Calu3 (cell line): ENCODE results near the gene ASPDH. TPM values are rescaled to one million over a fixed set of nuclear protein-coding genes. Genes with fewer than 3 reads are reported as not detected.

Experiments
- BruUV-seq: library from RNA; stranded (reverse); fragments of 400-500 nt; replicated peaks from 2 replicates; lab custom pipeline; 2021; lab: Mats Ljungman, UMichigan
- CTCF ChIA-PET: fragments of 300-600 bp; sonication (Branson Sonifier 250); formaldehyde crosslinking; loops from one replicate; lab custom pipeline; 2022; ENCODE audit warnings: antibody characterized with exemption; lab: Charles Lee
- DNase-seq: peaks from one replicate; pipeline ENCODE4 v3.0.0; 2022
- H3K27ac Mint-ChIP-seq: one replicate; pipeline ENCODE4 v1.8.0; 2022; ENCODE audit warnings: mixed read lengths; ENCODE audit not compliant: unreplicated experiment
- H3K27me3 Mint-ChIP-seq: one replicate; pipeline ENCODE4 v1.8.0; 2022; ENCODE audit warnings: mixed read lengths; ENCODE audit not compliant: unreplicated experiment
- H3K36me3 Mint-ChIP-seq: one replicate; pipeline ENCODE4 v1.8.0; 2022; ENCODE audit warnings: mild to moderate bottlenecking, moderate library complexity, mixed read lengths; ENCODE audit not compliant: insufficient read depth, unreplicated experiment
- H3K4me1 Mint-ChIP-seq: one replicate; pipeline ENCODE4 v1.8.0; 2022; ENCODE audit warnings: mild to moderate bottlenecking, low read depth, mixed read lengths; ENCODE audit not compliant: unreplicated experiment
- H3K4me3 Mint-ChIP-seq: one replicate; pipeline ENCODE4 v1.8.0; 2022; ENCODE audit warnings: mild to moderate bottlenecking, low read depth, moderate library complexity, mixed read lengths; ENCODE audit not compliant: unreplicated experiment
- H3K9me3 Mint-ChIP-seq: one replicate; pipeline ENCODE4 v1.8.0; 2022; ENCODE audit warnings: low read depth, mixed read lengths; ENCODE audit not compliant: unreplicated experiment
- CTCF ChIP-seq: fragments of 200-600 bp; IDR thresholded peaks from one replicate; pipeline ENCODE4 v1.8.0; 2022; ENCODE audit warnings: antibody characterized with exemption; ENCODE audit not compliant: unreplicated experiment
- intact Hi-C: fragments of 100-400 bp; cut with micrococcal nuclease; formaldehyde crosslinking; loops from one replicate; pipeline ENCODE4 v1.10.0; 2022; ENCODE audit not compliant: unreplicated experiment
- total RNA-seq: library from RNA; stranded (reverse); gene quantifications from 2 replicates; pipeline ENCODE4 v1.2.3, GENCODE V29; 2022

The ASPDH gene
- total RNA-seq, 1 experiment from 2014 or later: not detected

GRCh38 chr19:50555450-50556281 lies 42.0 kb upstream of the ASPDH start:
- Mint-ChIP-seq H3K4me1 (peaks cover 8% of the 10 kb centered on the region), H3K36me3 (peaks cover 12% of the 10 kb centered on the region), H3K27ac (no peak overlapping the region), H3K9me3 (no peaks in the 10 kb centered on the region), H3K4me3 (peak overlapping the region; percentile 67), H3K27me3 (peaks cover 96% of the 10 kb centered on the region)
- no peak for DNase-seq
- no TSS peak for BruUV-seq
- intact Hi-C loops: no loop called here
- CTCF ChIA-PET: interaction anchor here (0.5 to 2.2 kb wide), 15 partner anchors 8 to 541 kb away, joined by 3 to 22 read pairs (median 5); no protein-coding TSS in a partner anchor
- TF ChIP-seq CTCF: no peak

- TF ChIP-seq CTCF: no peak
- H3K4me3 Mint-ChIP-seq: peak overlapping the region; percentile 67
- no TSS peak for BruUV-seq
- peaks cover 8% of the 10 kb centered on the region for H3K4me1 Mint-ChIP-seq
- DNase-seq: no peak
- CTCF ChIA-PET: interaction anchor here (0.5 to 2.2 kb wide), 3 partner anchors 15 to 28 kb away, joined by 3 to 22 read pairs (median 13); no protein-coding TSS in a partner anchor
- intact Hi-C loops: no loop called here
- no peak overlapping the region for H3K27ac Mint-ChIP-seq
- no peaks in the 10 kb centered on the region for H3K9me3 Mint-ChIP-seq
- peaks cover 12% of the 10 kb centered on the region for H3K36me3 Mint-ChIP-seq
- H3K27me3 Mint-ChIP-seq: peaks cover 100% of the 10 kb centered on the region
Observed at GRCh38 chr19:50555033-50555432, 41.3 kb upstream of the ASPDH start.

GRCh38 chr19:50554212-50554611 lies 40.5 kb upstream of the ASPDH start:
- intact Hi-C loops: no loop called here
- Mint-ChIP-seq H3K9me3 (no peaks in the 10 kb centered on the region), H3K4me3 (no peak overlapping the region), H3K36me3 (peaks cover 11% of the 10 kb centered on the region), H3K27me3 (peaks cover 100% of the 10 kb centered on the region), H3K27ac (no peak overlapping the region), H3K4me1 (peaks cover 8% of the 10 kb centered on the region)
- BruUV-seq: no TSS peak
- CTCF ChIA-PET: no interaction called here
- no peak for DNase-seq
- no peak for TF ChIP-seq CTCF

GRCh38 chr19:50553134-50553703 lies 39.5 kb upstream of the ASPDH start:
- H3K36me3 Mint-ChIP-seq: peaks cover 6% of the 10 kb centered on the region
- H3K27me3 Mint-ChIP-seq: peaks cover 100% of the 10 kb centered on the region
- intact Hi-C loops: no loop called here
- peaks cover 8% of the 10 kb centered on the region for H3K4me1 Mint-ChIP-seq
- no peak overlapping the region for H3K27ac Mint-ChIP-seq
- no peak for DNase-seq
- CTCF ChIA-PET: no interaction called here
- BruUV-seq: no TSS peak
- no peak overlapping the region for H3K4me3 Mint-ChIP-seq
- no peaks in the 10 kb centered on the region for H3K9me3 Mint-ChIP-seq
- TF ChIP-seq CTCF: no peak
